Measurements from ENCODE around the gene CDON. TPM values are rescaled to one million over a fixed set of nuclear protein-coding genes. Genes with fewer than 3 reads are reported as not detected.
"Not testable (repeated sequence)": the region's sequence is repeated elsewhere in the genome, so short reads cannot be mapped to it uniquely, and the experiment has no call there.

CDON gene
- polyA plus RNA-seq, 4 donors, result 24.6 to 136 (median 28.3) TPM

GRCh38 chr11:125931668-125932067 lies 131.0 kb downstream of the CDON start:
- DNase-seq (ENCODE audit: low read depth in 4 of 4, low spot score in 3 of 4), result no peak

- no peak for DNase-seq (ENCODE audit: low read depth in 4 of 4, low spot score in 3 of 4)
Measured at GRCh38 chr11:125931116-125931515, 131.6 kb downstream of the CDON start.

- no peak for DNase-seq (ENCODE audit: low read depth in 4 of 4, low spot score in 3 of 4)
Measured at GRCh38 chr11:125930076-125930450, 132.6 kb downstream of the CDON start.

- DNase-seq (ENCODE audit: low read depth in 4 of 4, low spot score in 3 of 4), result no peak
Measured at GRCh38 chr11:125929445-125930075, 133.1 kb downstream of the CDON start.

- DNase-seq (ENCODE audit: low read depth in 4 of 4, low spot score in 3 of 4), result no peak
Measured at GRCh38 chr11:125926682-125927081, 136.0 kb downstream of the CDON start.

- DNase-seq (ENCODE audit: low read depth in 4 of 4, low spot score in 3 of 4), result no peak
Measured at GRCh38 chr11:125925804-125926203, 136.9 kb downstream of the CDON start.

GRCh38 chr11:125925247-125925740 lies 137.4 kb downstream of the CDON start:
- no peak for DNase-seq (ENCODE audit: low read depth in 4 of 4, low spot score in 3 of 4)

- no peak for DNase-seq (ENCODE audit: low read depth in 4 of 4, low spot score in 3 of 4)
Measured at GRCh38 chr11:125924384-125925007, 138.2 kb downstream of the CDON start.

GRCh38 chr11:125923633-125924032 lies 139.0 kb downstream of the CDON start:
- DNase-seq (ENCODE audit: low read depth in 4 of 4, low spot score in 3 of 4), result no peak

GRCh38 chr11:125923012-125923579 lies 139.6 kb downstream of the CDON start:
- peak in 2 of 4 donors; percentile 61 to 67 for DNase-seq (ENCODE audit: low read depth in 4 of 4, low spot score in 3 of 4)

- no peak for DNase-seq (ENCODE audit: low read depth in 4 of 4, low spot score in 3 of 4)
Measured at GRCh38 chr11:125922156-125922555, 140.5 kb downstream of the CDON start.

- DNase-seq (ENCODE audit: low read depth in 4 of 4, low spot score in 3 of 4), result no peak
Measured at GRCh38 chr11:125921042-125921441, 141.6 kb downstream of the CDON start.

- DNase-seq (ENCODE audit: low read depth in 4 of 4, low spot score in 3 of 4), result no peak
Measured at GRCh38 chr11:125918140-125918840, 144.4 kb downstream of the CDON start.

GRCh38 chr11:125916683-125917347 lies 145.9 kb downstream of the CDON start:
- DNase-seq (ENCODE audit: low read depth in 4 of 4, low spot score in 3 of 4), result no peak

GRCh38 chr11:125914601-125915000 lies 148.1 kb downstream of the CDON start:
- not testable (repeated sequence) for DNase-seq (ENCODE audit: low read depth in 4 of 4, low spot score in 3 of 4)

GRCh38 chr11:125910226-125910849 lies 152.3 kb downstream of the CDON start:
- no peak for DNase-seq (ENCODE audit: low read depth in 4 of 4, low spot score in 3 of 4)

Data from left renal pelvis (tissue), 4 donors.